WTC11 (cell line): ENCODE measurements around the gene NECAB2.

ENCODE experiments used
- CTCF ChIP-seq: fragments of 200-600 bp; IDR thresholded peaks from 2 replicates; pipeline ENCODE4 v1.8.0; 2022; ENCODE audit warnings: antibody characterized with exemption
- E2F4 ChIP-seq: sonication (generic); formaldehyde crosslinking; IDR thresholded peaks from 2 replicates; pipeline ENCODE4 v1.8.1; 2022; ENCODE audit warnings: low read depth, mild to moderate bottlenecking, moderate library complexity, missing genetic modification reagents, borderline replicate concordance
- E2F5 ChIP-seq: sonication (generic); formaldehyde crosslinking; IDR thresholded peaks from 2 replicates; pipeline ENCODE4 v1.8.1; 2022; ENCODE audit warnings: mild to moderate bottlenecking, moderate library complexity, missing genetic modification reagents
- ESRRA ChIP-seq: sonication (generic); formaldehyde crosslinking; IDR thresholded peaks from 2 replicates; pipeline ENCODE4 v1.8.1; 2022; ENCODE audit warnings: mild to moderate bottlenecking, missing genetic modification reagents, borderline replicate concordance
- ETV6 ChIP-seq: sonication (generic); formaldehyde crosslinking; IDR thresholded peaks from 2 replicates; pipeline ENCODE4 v1.8.1; 2022; ENCODE audit warnings: mild to moderate bottlenecking, missing genetic modification reagents
- FOXP1 ChIP-seq: sonication (generic); formaldehyde crosslinking; IDR thresholded peaks from 2 replicates; pipeline ENCODE4 v1.8.0; 2022; ENCODE audit warnings: missing genetic modification reagents, mild to moderate bottlenecking, moderate library complexity, borderline replicate concordance
- JUN ChIP-seq: sonication (generic); formaldehyde crosslinking; IDR thresholded peaks from 2 replicates; pipeline ENCODE4 v1.8.0; 2023; ENCODE audit warnings: mild to moderate bottlenecking, missing genetic modification reagents
- MAX ChIP-seq: sonication (generic); formaldehyde crosslinking; IDR thresholded peaks from 2 replicates; pipeline ENCODE4 v1.8.0; 2022; ENCODE audit warnings: mild to moderate bottlenecking, missing genetic modification reagents
- NR3C1 ChIP-seq: sonication (generic); formaldehyde crosslinking; conservative IDR thresholded peaks from 2 replicates; pipeline ENCODE4 v1.8.1; 2023; ENCODE audit warnings: low read depth, mild to moderate bottlenecking, missing genetic modification reagents
- SP1 ChIP-seq: sonication (generic); formaldehyde crosslinking; conservative IDR thresholded peaks from 2 replicates; pipeline ENCODE4 v1.8.1; 2022; ENCODE audit warnings: missing genetic modification reagents
- USF2 ChIP-seq: sonication (generic); formaldehyde crosslinking; IDR thresholded peaks from 2 replicates; pipeline ENCODE4 v1.8.1; 2023; ENCODE audit warnings: mild to moderate bottlenecking, missing genetic modification reagents, moderate library complexity
- ZBTB21 ChIP-seq: sonication (generic); formaldehyde crosslinking; IDR thresholded peaks from 2 replicates; pipeline ENCODE4 v1.8.1; 2023; ENCODE audit warnings: mild to moderate bottlenecking, missing genetic modification reagents, borderline replicate concordance
- ZNF263 ChIP-seq: sonication (generic); formaldehyde crosslinking; IDR thresholded peaks from 2 replicates; pipeline ENCODE4 v1.8.1; 2022; ENCODE audit warnings: low read depth, mild to moderate bottlenecking, moderate library complexity, missing genetic modification reagents
- ZNF416 ChIP-seq: fragments of 250-450 bp; sonication (Bioruptor Pico); IDR thresholded peaks from 2 replicates; pipeline ENCODE4 v1.9.0; 2021; ENCODE audit warnings: mild to moderate bottlenecking, inconsistent platforms

- no peak for TF ChIP-seq CTCF
- TF ChIP-seq ZBTB21 (CRISPR knock-in tag): no peak
- no peak for TF ChIP-seq USF2
- no peak for TF ChIP-seq ZNF416 (CRISPR knock-in tag)
- no peak for TF ChIP-seq JUN (CRISPR knock-in tag)
- TF ChIP-seq SP1 (CRISPR knock-in tag): no peak
- no peak for TF ChIP-seq E2F5
- TF ChIP-seq FOXP1: no peak
- no peak for TF ChIP-seq ETV6 (CRISPR knock-in tag)
- no peak for TF ChIP-seq MAX (CRISPR knock-in tag)
- no peak for TF ChIP-seq E2F4 (CRISPR knock-in tag)
- no peak for TF ChIP-seq ZNF263 (CRISPR knock-in tag)
- TF ChIP-seq NR3C1 (CRISPR knock-in tag): no peak
- TF ChIP-seq ESRRA: no peak
These were observed 70.4 kb downstream of the NECAB2 start for GRCh38 chr16:84038469-84038868.
